Ishikawa (cell line): ENCODE measurements around the gene SLC37A1.

Experiments
- CEBPB ChIP-seq: IDR thresholded peaks from 2 replicates; pipeline ENCODE4 v1.6.1; 2012
- CREB1 ChIP-seq: IDR thresholded peaks from 2 replicates; pipeline ENCODE4 v1.6.1; 2012; ENCODE audit warnings: low read depth
- EGR1 ChIP-seq: IDR thresholded peaks from 2 replicates; pipeline ENCODE4 v1.6.1; 2012
- EP300 ChIP-seq: IDR thresholded peaks from 2 replicates; pipeline ENCODE4 v1.6.1; 2012; ENCODE audit warnings: borderline replicate concordance
- FOXM1 ChIP-seq: IDR thresholded peaks from 2 replicates; pipeline ENCODE4 v1.6.1; 2012; ENCODE audit warnings: low read depth, borderline replicate concordance
- NFIC ChIP-seq: IDR thresholded peaks from 2 replicates; pipeline ENCODE4 v1.6.1; 2012
- RAD21 ChIP-seq: IDR thresholded peaks from 2 replicates; pipeline ENCODE4 v1.6.1; 2012; ENCODE audit warnings: low read depth
- REST ChIP-seq: IDR thresholded peaks from 2 replicates; pipeline ENCODE4 v1.6.1; 2012; ENCODE audit warnings: low read depth, mild to moderate bottlenecking
- TAF1 ChIP-seq: IDR thresholded peaks from 2 replicates; pipeline ENCODE4 v1.6.1; 2012; ENCODE audit warnings: low read depth, mild to moderate bottlenecking
- TCF12 ChIP-seq: IDR thresholded peaks from 2 replicates; pipeline ENCODE4 v1.6.1; 2012; ENCODE audit warnings: low read depth
- TEAD4 ChIP-seq: IDR thresholded peaks from 2 replicates; pipeline ENCODE4 v1.6.1; 2012
- YY1 ChIP-seq: IDR thresholded peaks from 2 replicates; pipeline ENCODE4 v1.6.1; 2012; ENCODE audit warnings: low read depth
- ZBTB7A ChIP-seq: IDR thresholded peaks from 2 replicates; pipeline ENCODE4 v1.6.1; 2012; ENCODE audit warnings: low read depth
- TF ChIP-seq, protein P1 (sequence below): IDR thresholded peaks from 2 replicates; pipeline ENCODE4 v1.6.1; 2012
- TF ChIP-seq, protein P2 (sequence below): IDR thresholded peaks from 2 replicates; pipeline ENCODE4 v1.6.1; 2012

The SLC37A1 gene

DNA sequence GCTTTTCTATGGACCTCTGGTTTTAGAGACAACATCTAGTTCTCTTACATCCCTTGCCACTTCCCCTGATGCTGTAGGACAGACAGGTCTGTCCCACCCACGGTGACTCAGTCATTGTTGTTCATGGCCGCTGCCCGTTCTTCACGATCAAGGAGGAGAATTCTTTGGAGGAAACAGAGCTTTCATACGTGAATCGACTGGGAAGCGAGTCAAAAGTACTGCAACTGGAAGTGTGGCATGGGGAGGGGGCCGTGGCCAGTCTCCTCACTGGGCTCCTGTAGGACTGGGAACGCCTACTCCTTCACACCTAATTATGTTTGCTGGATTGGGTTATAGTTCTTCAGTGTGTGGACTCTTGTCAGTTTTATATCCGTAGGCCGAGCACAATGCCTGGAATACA lies 4.4 kb upstream of the SLC37A1 start:
- TF ChIP-seq, protein P1, sequence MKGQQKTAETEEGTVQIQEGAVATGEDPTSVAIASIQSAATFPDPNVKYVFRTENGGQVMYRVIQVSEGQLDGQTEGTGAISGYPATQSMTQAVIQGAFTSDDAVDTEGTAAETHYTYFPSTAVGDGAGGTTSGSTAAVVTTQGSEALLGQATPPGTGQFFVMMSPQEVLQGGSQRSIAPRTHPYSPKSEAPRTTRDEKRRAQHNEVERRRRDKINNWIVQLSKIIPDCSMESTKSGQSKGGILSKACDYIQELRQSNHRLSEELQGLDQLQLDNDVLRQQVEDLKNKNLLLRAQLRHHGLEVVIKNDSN, result no peak
- TF ChIP-seq TEAD4 (no peak), CEBPB (no peak), YY1 (no peak), ZBTB7A (no peak), CREB1 (no peak), EGR1 (no peak), NFIC (no peak), TAF1 (no peak), REST (no peak), RAD21 (no peak), FOXM1 (no peak), TCF12 (no peak), EP300 (no peak)
- TF ChIP-seq, protein P2, sequence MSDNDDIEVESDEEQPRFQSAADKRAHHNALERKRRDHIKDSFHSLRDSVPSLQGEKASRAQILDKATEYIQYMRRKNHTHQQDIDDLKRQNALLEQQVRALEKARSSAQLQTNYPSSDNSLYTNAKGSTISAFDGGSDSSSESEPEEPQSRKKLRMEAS, result no peak

- TF ChIP-seq YY1 (no peak), TCF12 (no peak), CEBPB (no peak), REST (no peak), CREB1 (no peak), EGR1 (no peak), ZBTB7A (no peak), TEAD4 (no peak), FOXM1 (no peak), TAF1 (no peak), RAD21 (no peak), NFIC (no peak), EP300 (no peak)
- TF ChIP-seq, protein P1, result no peak
- TF ChIP-seq, protein P2, result no peak
Observed at GRCh38 chr21:42512346-42513034, 1.2 kb upstream of the SLC37A1 start.

DNA sequence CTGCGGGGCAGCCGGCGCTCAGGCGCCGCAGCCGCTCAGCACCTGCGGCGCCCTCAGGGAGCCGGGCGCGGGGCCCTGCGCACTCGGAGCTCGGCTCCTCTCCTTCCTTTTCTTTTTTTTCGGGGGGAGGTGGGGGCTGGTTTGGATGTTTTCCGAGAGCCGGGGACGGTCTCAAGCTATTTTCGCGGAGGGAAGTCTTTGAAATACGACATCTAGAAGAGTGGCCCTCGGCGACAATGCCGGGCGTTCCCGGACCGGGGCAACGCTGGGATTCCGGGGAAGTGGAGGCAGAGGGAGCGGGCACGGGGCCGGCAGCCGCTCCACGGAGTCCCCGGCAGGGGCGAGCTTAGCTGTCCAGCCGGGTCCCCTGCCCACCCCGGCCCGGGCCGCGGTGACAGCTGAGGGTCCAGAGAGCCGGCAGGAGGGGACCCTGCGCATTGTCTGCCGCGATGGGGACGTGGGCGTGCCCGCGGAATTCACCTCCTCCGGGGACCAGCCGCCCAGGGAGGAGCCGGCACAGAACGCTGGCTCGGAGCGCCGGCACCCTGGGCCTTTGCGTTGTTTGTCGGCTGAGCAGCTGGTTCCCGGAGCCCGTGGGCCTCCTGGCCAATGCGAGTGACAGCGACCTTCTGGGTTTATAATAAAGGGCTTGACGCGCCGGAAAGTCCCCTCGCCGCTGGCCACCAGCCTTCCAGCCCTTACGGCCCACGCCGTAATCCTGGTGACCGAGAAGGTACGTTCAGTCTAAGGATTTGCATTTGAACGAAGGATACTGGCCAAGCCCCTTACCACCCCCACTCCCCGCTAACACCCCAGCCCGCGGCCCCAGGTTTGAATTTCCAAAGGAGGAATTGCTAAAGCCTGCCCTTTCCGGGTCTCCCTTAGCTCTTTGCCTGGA lies 582 bp downstream of the SLC37A1 start:
- TF ChIP-seq EGR1 (peak; percentile 47; the same call in 1 of the 2 replicates), TEAD4 (peak; percentile 36; the same call in 1 of the 2 replicates), ZBTB7A (peak; percentile 90), CREB1 (no peak), YY1 (no peak)
- TF ChIP-seq, protein P1, result no peak

GRCh38 chr21:42514883-42515228 lies 1.2 kb downstream of the SLC37A1 start:
- no peak for TF ChIP-seq RAD21

- TF ChIP-seq, protein P1, result peak; percentile 57
- TF ChIP-seq, protein P2, result peak; percentile 28
- peak; percentile 80 for TF ChIP-seq EP300
- TF ChIP-seq TCF12, result peak; percentile 78
- TF ChIP-seq CEBPB, result no peak
- TF ChIP-seq TEAD4, result peak; percentile 64
- no peak for TF ChIP-seq CREB1
- TF ChIP-seq NFIC, result peak; percentile 93
- 0 out of 2 replicates have a peak, but pooled peaks have one; percentile 6 for TF ChIP-seq RAD21
- TF ChIP-seq EGR1, result no peak
- TF ChIP-seq TAF1, result no peak
- no peak for TF ChIP-seq REST
- TF ChIP-seq YY1, result peak; percentile 68
- TF ChIP-seq ZBTB7A, result no peak
- no peak for TF ChIP-seq FOXM1
Observed at GRCh38 chr21:42515708-42516502, 2.3 kb downstream of the SLC37A1 start.
